Bronchial epithelial cell (primary cell): ENCODE results near the gene PRKCE. TPM values are rescaled to one million over a fixed set of nuclear protein-coding genes. Genes with fewer than 3 reads are reported as not detected.
A peak's percentile ranks its signal among the peaks of the same experiment; 100 is the strongest.

Source experiments
- DNase-seq: peaks from one replicate; pipeline ENCODE4 v3.0.0-alpha.2; 2010; ENCODE audit warnings: low read depth
- FAIRE-seq: peaks from 2 replicates; lab custom pipeline; 2011; peaks lifted over from hg19 to GRCh38; lab: Jason Lieb, UNC
- H3K27me3 ChIP-seq: 2 replicates; pipeline ENCODE4 v1.5.1; 2011; ENCODE audit warnings: low read length; ENCODE audit not compliant: control insufficient read depth, insufficient read depth
- H3K36me3 ChIP-seq: 2 replicates; pipeline ENCODE4 v1.5.1; 2011; ENCODE audit warnings: low read length; ENCODE audit not compliant: control insufficient read depth, insufficient read depth
- H3K4me3 ChIP-seq: 2 replicates; pipeline ENCODE4 v1.5.1; 2011; ENCODE audit warnings: mild to moderate bottlenecking, low read depth, low read length, control low read depth
- total RNA-seq: library from RNA; depleted of rRNA; stranded (reverse); fragments of >200 nt; gene quantifications from 2 replicates; pipeline ENCODE4 v1.2.1, GENCODE V29; 2014
- TF ChIP-seq, protein P1 (sequence below): IDR thresholded peaks from 2 replicates; pipeline ENCODE4 v1.5.1; 2011; ENCODE audit warnings: mild to moderate bottlenecking, moderate library complexity, low read length, control low read depth, inconsistent platforms; ENCODE audit not compliant: insufficient read depth, severe bottlenecking

The PRKCE gene
- total RNA-seq, 1 donor from 2014 or later: 6.3 TPM

DNA sequence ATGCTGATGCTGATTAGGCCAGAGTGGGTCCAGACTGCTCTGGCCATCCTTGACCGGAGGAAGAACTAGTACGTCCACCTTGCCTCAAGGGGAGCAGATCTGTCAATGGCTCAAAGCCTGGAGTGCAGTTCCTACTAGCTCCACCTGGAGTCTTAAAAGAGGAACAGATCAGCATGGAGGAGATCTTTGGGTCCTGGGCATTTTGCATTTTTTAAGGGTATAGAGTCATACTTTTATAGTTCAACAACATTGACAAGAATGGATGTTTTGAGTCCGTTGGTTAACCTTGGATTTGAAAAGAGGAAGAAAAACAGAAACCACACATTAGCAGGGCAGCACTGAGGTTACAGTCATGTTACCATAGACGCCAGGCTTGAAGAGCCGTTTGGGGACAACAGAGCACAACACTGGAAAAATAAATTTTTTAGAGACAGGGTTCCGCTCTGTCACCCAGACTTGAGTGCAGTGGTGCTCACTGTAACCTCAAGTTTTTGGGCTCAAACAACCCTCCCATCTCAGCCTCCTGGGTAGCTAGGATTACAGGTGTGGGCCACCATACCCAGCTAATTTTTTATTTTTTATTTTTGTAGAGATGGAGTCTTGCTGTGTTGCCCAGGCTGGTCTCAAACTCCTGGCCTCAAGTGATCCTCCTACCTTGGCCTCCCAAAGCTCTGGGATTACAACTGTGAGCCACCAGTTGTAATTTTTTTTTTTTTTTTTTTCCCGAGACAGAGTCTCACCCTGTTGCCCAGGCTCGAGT is 78.5 kb downstream of the PRKCE start:
- Histone ChIP-seq H3K36me3 (no peaks in the 10 kb centered on the region), H3K27me3 (no peaks in the 10 kb centered on the region), H3K4me3 (no peak overlapping the region)
- DNase-seq (peak; percentile 35), FAIRE-seq (no peak)
- TF ChIP-seq, protein P1, sequence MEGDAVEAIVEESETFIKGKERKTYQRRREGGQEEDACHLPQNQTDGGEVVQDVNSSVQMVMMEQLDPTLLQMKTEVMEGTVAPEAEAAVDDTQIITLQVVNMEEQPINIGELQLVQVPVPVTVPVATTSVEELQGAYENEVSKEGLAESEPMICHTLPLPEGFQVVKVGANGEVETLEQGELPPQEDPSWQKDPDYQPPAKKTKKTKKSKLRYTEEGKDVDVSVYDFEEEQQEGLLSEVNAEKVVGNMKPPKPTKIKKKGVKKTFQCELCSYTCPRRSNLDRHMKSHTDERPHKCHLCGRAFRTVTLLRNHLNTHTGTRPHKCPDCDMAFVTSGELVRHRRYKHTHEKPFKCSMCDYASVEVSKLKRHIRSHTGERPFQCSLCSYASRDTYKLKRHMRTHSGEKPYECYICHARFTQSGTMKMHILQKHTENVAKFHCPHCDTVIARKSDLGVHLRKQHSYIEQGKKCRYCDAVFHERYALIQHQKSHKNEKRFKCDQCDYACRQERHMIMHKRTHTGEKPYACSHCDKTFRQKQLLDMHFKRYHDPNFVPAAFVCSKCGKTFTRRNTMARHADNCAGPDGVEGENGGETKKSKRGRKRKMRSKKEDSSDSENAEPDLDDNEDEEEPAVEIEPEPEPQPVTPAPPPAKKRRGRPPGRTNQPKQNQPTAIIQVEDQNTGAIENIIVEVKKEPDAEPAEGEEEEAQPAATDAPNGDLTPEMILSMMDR: peak; percentile 36

DNA sequence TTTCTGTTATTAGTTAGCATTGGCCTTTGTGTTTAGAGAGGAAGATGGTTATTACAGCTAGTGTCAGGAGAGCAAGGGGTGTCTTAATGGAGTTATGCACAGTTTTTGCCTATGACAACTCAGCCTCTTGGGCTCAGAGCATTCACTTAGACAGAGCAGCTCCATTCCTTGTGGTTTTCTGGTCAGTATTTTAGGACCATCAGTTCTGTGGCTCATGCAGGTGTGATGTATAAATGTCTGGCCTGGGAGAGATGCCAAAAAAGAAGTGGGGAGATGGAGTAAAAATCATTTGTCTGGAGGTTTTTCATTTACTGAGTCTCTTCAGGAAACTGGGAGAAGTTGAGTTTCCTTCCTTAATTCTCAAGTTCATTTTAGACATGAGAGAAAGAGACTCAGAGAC is 79.7 kb downstream of the PRKCE start:
- DNase-seq: no peak
- no peaks in the 10 kb centered on the region for H3K27me3 ChIP-seq
- TF ChIP-seq, protein P1: no peak
- FAIRE-seq: no peak
- no peaks in the 10 kb centered on the region for H3K36me3 ChIP-seq
- no peak overlapping the region for H3K4me3 ChIP-seq

DNA sequence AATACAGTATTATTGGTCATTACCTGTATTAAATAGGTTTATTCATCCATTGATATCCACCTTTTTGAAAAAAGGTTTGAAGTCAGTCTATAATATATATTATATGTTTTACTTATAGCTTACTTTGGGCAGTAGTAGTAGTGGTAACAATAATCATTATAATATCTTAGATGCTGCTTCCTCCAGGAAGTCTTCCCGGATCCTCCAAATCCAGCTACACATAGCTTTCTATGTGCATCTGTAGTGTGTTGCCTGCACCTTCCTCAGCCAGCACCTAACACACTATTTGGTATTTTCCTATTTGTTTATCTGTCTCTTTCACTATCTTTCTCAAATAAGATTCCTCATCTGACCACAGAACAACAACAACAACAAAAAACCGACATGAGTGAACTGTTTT is 81.0 kb downstream of the PRKCE start:
- DNase-seq (no peak), FAIRE-seq (no peak)
- TF ChIP-seq, protein P1: no peak
- H3K27me3 ChIP-seq: no peaks in the 10 kb centered on the region
- H3K36me3 ChIP-seq: no peaks in the 10 kb centered on the region
- no peak overlapping the region for H3K4me3 ChIP-seq

DNA sequence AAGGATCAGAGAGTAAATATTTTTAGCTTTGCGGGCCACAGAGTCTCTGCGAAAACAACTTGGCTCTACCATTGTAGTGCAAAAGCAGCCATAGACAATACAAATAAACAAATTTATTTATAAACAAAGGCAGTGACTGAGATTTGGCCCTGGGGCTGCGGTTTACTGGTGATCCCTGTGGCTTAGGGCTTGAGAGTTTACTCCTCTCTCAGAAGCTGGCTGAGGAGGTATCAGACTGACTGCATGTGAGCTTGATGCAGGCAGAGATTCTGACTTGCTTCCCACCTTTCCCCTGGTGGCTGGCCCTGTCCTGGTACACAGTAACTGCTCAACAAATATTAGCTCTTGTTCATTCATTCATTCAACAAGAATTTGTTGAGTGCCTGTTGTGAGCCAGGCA is 81.5 kb downstream of the PRKCE start:
- TF ChIP-seq, protein P1: no peak
- FAIRE-seq: no peak
- Histone ChIP-seq H3K4me3 (no peak overlapping the region), H3K27me3 (no peaks in the 10 kb centered on the region), H3K36me3 (no peaks in the 10 kb centered on the region)
- DNase-seq: no peak

DNA sequence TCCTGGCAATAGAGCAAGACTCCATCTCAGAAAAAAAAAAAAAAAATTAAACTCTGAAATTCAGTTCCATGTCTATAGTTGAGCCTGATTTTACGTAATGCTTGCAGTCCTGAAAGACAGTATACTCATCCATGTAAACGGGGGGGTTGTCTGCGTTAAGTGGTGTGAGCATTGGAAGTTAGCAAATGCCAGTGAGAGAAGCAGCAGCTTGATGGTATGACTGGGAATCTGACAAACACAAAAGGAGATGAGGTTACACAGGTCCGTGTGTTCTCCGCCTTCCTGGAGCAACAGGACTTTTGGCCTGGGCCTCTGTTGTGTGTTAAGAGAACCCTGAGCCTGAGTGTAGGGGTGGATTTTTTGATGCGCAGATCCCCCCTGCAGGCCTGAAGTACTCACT is 82.9 kb downstream of the PRKCE start:
- Histone ChIP-seq H3K36me3 (no peaks in the 10 kb centered on the region), H3K4me3 (no peak overlapping the region), H3K27me3 (no peaks in the 10 kb centered on the region)
- FAIRE-seq: no peak
- TF ChIP-seq, protein P1: no peak
- no peak for DNase-seq

DNA sequence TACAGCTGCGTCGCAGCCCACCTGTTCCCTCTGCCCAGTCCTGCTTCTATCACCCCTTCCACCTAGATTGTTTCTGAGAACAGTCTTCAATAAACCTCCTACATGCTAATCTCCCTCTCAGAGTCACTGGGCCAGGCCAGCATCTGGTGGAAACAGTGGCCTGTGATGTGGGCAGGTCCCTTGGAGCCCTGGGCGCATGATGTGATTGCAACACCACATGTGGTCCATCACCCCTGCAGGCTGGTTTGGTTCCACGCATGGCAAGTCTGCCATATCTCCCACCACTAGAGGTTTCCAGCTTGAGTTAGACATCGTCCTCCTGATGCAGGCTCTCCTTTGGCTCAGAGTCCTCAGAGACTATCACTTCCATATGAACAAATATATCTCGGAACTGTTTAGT is 83.5 kb downstream of the PRKCE start:
- DNase-seq (no peak), FAIRE-seq (no peak)
- Histone ChIP-seq H3K36me3 (no peaks in the 10 kb centered on the region), H3K27me3 (no peaks in the 10 kb centered on the region), H3K4me3 (no peak overlapping the region)
- TF ChIP-seq, protein P1: no peak
